Inflammatory macrophage treated with lipopolysaccharide for 1 hour (primary cell): ENCODE measurements around the gene DIAPH3.
"Not testable (repeated sequence)": the region's sequence is repeated elsewhere in the genome, so short reads cannot be mapped to it uniquely, and the experiment has no call there.

Source experiments
- DNase-seq, 2 donors: peaks; one replicate each; pipeline ENCODE4 v3.0.0-alpha.2; 2020 to 2022

DIAPH3 gene

DNA sequence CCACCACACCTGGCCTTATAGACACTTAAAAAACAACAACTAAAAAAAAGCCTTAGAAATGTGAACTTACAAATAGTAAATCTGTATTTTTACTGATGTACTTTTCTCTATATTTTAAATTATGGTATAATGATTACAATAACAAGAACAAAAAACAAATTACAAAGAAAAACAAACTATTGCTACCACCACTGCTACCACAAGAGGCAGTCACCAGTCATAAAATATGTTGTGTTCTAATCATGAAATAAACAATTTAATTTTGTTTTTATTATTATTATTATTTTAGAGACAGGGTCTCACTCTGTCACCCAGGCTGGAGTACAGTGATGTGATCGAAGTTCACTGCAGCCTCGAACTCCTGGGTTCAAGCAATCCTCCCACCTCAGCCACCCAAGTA, 72.2 kb downstream of the DIAPH3 start:
- no peak for DNase-seq

DNA sequence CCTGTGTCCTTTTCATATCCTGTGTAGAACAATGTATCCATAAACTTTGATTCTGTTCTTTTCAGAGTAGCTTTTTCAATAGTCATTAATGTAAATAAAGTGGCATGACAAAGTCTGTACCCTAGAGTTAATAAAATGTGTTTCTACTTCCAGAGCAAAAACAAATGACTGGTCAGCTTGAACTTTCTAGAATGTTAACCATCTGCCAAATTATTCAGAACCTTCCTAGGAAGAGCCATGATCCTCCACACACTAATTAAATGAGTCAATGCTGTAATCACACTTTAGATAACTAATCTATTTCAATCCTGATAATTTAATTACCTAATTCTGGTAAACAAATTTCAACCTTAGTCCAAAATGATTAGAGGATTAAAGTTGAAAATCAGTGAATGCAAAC, 73.2 kb downstream of the DIAPH3 start:
- DNase-seq, result no peak

DNA sequence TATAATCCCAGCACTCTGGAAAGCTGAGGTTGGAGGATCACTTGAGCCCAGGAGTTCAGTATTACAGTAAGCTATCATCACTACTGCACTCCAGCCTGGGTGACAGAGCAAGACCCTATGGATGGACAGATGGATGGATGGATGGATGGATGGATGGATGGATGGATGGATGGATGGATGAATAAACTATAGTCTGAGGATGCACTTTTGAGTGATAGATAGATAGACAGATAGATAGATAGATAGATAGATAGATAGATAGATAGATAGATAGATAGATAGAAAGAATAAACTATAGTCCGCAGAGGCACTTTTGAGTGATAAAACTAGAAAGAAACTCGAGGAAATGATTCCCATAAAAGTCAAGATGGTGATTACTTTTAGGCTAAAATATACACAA, 79.9 kb downstream of the DIAPH3 start:
- not testable (repeated sequence) for DNase-seq

DNA sequence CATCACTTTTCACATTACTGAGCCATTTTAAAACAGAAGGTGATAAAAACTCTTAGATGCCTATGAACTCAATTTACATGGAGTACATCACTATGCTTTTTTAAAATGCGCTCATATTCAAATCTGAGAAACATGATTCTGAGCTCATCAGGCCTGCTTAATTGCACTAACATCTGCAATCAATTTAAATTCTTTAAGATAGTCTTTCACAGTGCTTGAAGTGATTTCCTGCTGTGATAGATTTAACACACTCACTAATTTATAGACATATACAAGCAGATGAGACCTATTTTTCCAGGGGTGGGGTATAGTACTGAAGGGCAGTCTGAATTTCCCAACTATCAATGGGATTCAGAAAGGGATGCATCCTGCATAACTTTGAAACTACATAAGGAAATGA, 82.9 kb downstream of the DIAPH3 start:
- DNase-seq, result no peak

DNA sequence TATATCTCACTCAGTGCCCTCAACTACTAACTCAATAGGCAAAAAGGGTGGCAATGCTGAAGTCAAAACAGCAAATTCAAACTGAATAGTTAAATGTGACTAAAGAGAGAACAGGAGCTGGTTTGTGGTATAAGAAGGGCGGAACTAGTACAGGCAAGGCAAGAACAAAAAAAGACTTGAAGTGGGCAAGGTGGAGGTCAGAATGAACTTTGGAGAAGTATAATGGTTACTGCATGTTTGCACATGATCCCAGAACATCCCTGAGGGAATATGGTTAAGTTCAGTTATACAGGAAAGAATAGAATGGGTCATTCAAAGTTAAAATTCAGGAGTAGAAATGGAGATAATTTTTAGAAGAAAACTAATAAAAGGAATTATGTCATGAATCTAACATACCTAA, 85.5 kb downstream of the DIAPH3 start:
- no peak for DNase-seq

DNA sequence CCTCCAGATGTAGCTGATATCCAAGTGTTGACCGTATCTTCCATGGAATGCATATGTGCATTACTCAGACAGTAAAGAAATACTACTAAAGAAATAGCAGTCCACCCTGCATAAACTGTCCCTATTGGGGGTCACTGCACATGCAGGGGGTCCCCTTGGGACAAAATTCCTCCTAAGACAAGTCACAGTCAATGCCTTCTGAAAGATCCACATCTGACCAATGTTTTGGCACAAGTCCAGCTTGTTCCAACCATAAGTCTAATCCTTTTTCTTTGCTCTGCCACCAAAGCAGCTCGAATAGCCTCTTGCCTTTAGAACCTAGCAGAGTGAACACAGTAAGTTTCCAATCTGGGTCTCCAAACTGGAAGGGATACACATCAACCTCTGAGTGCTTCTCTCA, 87.9 kb downstream of the DIAPH3 start:
- no peak for DNase-seq

DNA sequence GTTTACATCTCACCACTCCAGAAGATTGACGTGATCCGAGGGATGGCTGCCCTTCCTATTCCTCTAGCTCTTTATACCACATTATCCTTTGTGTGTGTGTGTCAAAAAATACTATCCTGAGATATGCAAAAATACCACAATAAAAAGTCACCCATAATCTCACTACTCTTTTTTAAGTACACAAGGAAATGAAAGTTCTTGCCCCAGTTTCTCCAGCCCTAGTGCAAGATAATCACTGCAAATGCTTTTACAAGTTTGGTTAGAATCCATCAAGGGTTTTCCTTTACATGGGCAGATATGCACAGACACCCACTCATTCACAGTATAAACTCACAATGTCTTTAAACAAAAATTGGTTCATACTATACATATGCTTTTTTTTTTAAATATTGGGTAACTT, 89.3 kb downstream of the DIAPH3 start:
- no peak for DNase-seq

DNA sequence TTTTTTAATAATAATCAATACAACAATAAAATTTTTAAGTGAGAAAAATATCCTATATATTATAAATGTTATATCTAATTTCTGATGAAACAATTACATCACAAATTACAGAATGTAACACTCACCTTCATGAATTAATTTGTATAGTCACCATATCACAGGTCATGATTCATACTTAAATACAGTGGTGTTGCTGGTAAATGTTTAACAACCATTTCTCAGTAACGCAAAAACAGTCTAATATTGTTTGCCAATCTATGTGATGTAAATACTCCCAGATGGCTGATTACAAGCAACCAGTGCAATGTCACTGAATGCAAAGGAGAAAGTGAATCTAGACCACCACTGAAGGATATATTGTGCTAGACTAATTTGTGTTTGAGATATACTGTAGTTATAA, 97.5 kb downstream of the DIAPH3 start:
- DNase-seq, result no peak

DNA sequence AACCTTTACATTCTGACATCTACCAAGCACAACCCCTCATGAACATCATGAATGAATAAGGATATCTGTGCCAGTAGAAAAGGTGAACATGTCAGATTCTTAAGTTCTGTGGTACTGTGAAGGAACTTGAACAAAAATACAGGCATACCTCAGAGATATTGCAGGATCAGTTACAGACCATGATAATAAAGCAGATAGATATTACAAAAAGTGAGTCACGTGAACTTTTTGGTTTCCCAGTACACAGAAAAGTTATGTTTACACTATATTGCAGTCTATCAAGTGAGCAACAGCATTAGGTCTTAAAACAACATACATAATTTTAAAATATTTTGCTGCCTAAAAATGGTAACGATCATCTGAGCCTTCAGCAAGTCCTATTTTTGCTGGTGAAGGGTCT, 101.2 kb downstream of the DIAPH3 start:
- DNase-seq, result no peak

DNA sequence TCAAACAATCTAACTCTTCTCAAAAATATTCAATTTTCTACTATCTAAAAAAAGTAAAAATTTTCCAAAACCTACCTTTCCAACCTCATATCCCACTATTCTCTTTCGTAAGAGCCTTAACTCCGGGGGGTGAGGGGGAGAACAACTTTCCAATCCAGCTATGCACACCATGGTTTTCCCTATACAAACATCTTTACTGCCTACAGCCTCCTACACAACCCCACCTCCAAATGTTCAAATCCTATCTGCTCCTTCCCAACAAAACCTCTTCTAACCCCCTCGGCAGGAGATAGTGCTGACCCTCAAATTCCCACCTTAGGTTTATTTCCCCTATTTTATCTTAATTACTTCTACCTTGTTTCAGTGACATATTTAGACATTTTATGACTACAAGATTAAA, 102.0 kb downstream of the DIAPH3 start:
- no peak for DNase-seq

DNA sequence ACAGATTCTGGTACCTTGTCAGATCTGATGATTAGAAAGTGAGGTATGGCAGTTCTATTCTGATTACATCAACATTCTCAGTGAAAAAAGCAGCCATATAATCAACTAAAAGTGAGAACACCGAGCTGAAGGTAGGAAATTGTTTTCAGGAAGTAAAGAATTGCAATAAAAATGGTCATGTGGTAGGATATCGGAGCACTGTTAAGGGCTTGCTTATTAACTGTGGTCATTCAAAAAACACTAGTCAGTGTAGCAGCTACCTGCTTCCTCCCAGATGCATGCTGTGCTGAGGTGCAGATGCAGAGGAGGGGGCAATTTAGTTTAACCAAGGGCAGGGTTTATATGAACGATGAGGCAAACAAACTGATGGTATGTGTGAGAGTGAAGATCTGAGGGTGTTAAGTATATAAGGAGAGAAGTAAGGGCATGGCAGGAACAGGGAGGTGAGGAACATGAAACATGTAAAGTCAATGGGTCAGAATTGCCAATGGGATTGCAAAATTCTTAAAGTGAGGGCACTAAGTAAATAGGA, 111.9 kb downstream of the DIAPH3 start:
- no peak for DNase-seq

DNA sequence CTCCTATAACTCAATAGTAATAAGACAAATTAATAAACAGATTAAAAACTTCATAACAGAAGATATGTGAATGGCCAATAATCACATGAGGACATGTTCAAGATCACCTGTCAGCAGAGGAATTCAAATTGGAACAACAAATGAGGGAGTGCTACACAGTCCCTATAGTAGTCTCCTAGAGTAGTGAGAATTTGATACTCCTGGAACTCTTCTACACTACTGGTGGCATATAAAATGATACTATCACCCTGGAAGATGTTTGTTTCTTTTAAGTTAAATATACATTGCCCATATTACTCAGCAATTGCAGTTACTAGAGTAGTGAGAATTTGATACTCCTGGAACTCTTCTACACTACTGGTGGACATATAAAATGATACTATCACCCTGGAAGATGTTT, 115.4 kb downstream of the DIAPH3 start:
- DNase-seq, result not testable (repeated sequence)

DNA sequence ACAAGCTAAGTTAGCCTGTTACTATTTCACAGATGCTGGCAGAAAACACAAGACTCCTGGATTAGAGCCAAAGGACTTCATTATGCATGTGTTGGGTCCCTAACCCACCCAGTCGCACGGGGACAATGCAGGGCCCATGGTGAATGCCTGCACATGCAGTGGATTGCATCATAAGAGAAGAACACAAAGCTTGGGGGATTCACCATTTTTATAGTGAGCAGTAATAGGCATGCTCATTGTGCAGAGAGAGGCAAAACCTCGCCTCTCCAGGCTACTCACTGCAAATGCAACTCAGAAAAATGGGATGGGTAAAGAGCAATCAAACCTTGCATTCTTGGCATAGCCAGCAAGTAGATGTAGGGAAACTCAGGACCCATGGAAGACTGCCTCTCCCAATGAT, 115.8 kb downstream of the DIAPH3 start:
- DNase-seq, result no peak

DNA sequence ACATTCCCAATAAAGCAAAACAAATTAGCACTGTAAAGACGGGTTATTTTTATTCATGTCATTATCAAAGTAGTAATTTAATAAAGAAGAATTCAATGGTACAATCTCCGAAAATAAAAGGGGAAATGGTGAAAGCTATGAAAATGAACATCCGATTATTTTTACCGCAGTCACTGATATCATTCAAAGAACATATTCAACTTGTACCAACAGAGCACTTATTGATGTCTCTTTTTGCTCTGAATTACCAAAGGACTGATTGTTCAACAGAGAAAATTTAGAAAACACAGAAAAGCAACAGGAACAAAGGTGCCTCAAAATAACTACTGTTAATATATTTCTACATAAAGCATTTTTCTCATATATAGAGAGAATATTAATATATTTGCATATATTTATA, 119.4 kb downstream of the DIAPH3 start:
- no peak for DNase-seq

DNA sequence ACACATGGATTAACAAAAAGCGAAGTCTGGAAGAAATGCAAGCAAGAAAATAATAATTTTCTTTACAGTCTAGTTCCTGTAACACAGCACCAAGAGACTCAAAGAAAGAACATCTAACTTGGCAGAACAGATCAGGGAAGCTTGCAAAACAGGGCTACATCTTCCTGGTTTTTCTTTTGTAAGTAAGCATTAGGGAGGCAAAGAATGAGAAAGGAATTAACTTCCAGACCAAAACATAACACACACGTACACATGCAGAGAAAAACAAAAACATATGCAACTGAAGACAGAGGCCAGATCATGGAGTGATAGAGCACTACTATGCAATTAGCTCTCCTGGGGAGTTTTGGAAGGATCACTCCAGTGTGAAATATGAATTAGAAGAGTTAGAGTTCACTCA, 120.5 kb downstream of the DIAPH3 start:
- DNase-seq, result no peak

DNA sequence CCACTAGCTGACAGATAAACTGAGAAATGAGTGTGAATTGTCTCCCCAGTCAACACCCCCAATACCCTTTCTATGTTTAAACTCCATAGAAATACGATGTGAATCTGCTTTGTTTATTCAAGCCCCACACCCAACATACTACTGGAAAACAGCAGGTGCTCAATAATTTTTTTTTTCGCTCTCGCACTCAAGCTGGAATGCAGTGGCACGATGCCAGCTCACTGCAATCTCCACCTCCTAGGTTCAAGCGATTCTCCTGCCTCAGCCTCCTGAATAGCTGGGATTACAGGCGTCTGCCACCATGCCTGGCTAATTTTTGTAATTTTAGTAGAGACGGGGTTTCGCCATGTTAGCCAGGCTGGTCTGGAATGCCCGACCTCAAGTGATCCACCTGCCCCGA, 123.1 kb downstream of the DIAPH3 start:
- not testable (repeated sequence) for DNase-seq

DNA sequence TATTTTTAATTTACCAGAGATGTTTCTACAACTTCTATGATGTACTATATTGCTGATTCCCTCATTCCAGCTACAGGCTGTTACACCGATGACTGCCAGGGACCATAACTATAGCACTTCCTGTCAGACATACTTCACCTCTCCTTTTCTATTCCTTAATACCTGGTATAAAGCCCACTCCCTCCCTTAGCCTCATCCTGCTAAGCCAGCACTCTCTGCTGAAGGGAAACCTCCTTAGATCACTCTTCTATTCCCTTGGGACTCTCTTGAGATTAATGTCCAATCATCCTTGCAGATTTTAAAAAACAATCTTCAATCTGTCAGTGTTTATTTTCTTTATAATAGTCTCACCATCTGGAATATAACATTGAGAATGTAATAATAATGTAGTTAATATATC, 127.9 kb downstream of the DIAPH3 start:
- DNase-seq, result no peak

DNA sequence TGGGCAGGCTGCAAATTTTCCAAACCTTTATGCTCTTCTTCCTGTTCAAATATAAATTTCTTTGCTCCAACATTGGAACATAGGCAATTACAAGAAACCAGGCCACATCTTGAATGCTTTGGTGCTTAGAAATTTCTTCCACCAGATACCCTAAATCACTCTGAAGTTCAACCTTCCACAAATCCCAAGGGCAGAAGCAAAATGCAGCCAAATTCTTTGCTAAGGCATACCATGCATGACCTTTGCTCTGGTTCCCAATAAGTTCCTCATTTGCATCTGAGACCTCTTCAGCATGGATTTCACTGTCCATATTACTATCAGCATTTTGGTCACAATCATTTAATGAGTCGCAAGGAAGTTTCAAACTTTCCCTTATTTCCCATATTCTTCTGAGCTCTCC, 130.9 kb downstream of the DIAPH3 start:
- peak; percentile 11 to 25 for DNase-seq

DNA sequence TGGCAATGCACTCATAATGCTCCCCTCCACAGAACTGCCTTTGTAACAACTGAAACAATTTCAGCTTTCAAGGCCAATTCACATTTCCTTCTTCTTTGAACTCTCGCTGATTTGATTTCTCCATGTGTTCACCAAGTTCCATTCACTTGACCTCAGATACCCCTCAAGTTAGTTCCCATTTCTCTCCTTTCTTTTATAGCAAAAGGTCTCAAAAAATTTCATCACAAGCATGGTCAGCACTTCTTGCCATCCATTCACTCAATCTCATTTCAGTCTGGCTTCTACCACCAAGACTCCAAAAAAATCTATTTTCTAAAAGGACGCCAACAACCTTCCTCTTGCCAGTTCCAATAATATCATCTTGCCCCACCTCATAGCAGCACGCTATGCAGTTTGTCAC, 135.7 kb downstream of the DIAPH3 start:
- DNase-seq, result peak; percentile 36 to 38

DNA sequence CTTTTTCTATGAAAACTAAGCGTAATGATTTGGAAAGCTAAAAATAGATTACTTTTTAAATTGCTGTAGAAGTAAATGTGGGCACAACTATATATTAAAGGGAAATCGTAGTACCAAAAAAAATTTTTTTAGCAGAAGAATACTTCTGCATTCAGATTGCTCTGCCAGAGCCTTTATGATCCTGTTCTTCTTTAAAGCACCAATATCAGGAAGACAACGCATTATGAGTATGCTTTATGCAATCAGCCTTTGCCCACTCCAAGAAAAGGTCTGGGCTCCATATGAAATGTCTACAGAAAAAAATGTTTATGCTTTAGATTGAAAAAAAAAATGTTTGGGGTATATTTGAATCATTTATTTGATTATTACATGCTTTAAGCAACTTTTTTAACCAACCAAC, 137.4 kb downstream of the DIAPH3 start:
- peak in 1 of 2 donors; percentile 31 for DNase-seq

DNA sequence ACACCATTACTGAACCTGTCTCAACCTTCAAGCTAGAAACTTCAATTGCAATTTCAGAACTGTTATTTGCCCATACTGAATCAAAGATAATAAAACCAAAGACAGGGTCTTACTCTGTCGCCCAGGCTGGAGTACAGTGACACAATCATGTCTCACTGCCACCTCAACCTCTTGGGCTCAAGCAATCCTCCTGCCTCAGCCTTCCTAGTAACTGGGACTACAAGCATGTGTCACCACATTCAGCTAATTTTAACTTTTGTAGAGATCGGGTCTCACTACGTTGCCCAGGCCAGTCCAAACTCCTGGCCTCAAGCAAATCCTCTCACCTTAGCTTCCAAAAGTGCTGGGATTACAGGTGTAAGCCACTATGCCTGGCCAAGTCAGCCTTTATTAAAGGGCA, 143.4 kb downstream of the DIAPH3 start:
- DNase-seq, result no peak

DNA sequence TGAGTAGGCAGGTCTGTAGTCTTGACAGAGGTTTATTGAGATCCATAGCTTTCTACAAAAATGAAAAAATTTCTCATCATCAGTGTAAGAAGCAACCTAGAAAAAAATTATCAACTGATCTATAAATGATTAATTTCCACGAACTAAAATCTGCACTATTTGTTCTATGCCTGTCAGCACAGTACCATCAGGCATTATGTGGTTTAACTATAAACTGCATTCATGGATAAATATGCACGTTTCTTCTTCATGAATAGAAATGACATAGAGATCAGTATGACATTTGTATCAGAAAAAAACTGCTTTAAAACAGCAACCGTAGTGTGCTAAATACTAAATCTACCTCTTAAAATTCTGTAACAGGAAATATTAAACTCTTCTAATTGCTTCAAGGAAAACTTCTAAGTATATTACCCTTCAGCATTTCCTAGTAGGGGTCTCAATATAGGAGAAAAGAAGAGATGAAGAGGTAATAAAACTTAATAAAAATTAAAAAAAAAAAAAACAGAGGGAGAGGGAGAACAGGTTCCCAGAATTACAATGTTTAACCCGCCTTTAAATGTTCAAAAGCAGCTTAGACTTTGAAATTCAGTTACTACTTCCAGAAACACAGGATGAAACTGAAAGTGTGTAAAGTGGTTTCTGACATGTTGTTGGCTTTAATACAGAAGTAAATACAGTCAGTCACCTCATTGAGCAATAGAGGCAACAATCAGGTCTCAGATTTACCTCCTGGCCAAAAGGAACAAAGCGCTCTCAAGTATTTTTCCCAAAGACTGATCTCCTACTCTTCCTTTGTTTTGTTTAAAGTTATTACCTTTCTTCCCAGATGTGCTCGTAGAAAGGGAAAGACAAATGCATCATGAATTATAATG, 144.4 kb downstream of the DIAPH3 start:
- DNase-seq, result peak; percentile 34 to 39

DNA sequence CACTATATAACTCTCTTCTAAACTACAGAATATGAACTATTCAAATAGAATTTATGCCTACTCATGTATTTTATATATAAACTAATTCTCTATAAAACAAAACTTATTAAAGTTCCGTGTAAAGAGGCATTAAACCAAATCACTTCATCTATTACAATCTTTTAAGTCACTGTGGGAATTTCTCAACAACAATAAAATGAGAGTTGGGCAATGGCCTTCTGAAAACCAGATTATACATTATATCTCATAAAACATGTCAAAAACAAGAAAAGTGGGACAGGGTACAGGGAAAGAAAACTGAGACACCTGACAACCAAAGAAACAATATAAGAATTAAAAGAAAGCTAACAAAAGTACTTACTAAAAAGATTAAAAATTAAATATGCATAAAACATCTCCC, 145.2 kb downstream of the DIAPH3 start:
- no peak for DNase-seq

DNA sequence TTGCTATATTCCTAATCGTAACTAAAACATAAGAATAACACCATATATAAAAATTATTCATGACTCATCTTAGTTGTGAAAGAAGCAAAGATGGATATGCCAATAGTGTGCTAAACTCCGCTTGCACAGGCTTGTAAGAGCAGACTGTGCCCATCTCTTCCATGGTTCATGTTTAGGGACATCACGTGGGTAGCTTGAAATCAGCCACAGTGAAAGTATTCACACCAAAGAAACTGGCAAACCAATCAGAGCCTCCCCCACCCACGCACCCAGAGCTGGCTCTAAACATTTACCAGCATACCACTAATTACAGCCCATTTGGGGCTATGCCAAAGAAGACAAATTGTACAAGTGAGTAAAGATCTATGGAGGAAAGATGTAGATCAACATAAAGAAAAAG, 147.5 kb downstream of the DIAPH3 start:
- no peak for DNase-seq

DNA sequence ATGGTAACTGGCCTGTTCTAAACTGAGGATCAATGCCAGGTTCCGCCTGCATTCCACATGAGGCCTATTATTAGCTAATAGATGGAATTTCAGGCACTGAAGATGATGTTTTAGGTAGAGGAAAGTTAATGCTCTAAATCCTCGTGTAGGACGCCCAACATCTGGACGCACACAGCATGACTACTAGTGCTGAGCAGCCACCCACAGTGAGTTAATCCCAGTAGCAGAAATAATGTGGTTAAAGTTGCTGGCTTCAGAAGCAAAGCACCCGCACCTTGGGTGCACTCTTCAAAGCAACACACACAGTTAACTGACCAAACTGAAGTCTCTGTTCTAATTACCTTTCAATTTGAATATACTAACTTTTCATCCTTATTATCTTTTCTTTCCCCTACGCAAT, 150.6 kb downstream of the DIAPH3 start:
- no peak for DNase-seq
